NCI-H2227 (cell line): Measurements from ENCODE around the gene OAT.
"Not testable (repeated sequence)": the region's sequence is repeated elsewhere in the genome, so short reads cannot be mapped to it uniquely, and the experiment has no call there.

Source experiments
- DNase-seq: peaks from one replicate; lab custom pipeline; 2025; ENCODE audit not compliant: unreplicated experiment; lab: John Stamatoyannopoulos, UW

OAT gene

DNA sequence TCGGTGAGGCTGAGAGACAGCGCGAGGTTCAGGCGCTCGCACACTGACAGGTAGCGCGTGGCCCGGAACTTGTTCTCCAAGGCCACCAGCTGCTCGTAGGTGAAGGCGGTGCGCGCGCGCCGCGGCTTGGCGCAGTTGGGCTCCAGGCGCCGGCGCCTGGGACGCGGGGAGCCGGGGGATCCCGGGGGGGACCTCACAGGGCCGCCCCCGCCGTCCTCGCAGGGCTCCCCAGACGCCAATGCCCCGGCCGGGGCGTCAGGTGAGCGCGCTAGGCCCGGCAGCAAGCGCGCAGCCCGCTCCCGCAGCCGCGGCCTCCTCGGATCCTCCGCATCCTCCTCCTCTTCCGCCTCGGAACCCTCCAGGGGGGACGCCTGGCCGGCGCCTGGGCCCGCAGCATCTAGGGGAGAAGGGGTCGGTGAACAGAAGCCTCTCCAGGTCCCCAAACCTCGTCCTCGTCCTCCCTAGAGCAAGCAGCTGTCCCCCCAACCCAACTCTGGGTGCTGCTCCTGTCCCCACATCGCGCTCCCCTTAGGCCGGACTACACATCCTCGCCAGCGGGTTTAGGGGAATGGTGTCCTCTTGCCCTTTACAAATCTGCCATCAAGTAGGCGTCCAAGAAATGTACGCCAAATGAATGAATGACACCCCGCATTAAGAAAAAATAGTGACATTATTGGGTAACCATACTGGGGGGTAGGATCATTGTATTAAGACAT, 29.2 kb upstream of the OAT start:
- peak; percentile 4 for DNase-seq

DNA sequence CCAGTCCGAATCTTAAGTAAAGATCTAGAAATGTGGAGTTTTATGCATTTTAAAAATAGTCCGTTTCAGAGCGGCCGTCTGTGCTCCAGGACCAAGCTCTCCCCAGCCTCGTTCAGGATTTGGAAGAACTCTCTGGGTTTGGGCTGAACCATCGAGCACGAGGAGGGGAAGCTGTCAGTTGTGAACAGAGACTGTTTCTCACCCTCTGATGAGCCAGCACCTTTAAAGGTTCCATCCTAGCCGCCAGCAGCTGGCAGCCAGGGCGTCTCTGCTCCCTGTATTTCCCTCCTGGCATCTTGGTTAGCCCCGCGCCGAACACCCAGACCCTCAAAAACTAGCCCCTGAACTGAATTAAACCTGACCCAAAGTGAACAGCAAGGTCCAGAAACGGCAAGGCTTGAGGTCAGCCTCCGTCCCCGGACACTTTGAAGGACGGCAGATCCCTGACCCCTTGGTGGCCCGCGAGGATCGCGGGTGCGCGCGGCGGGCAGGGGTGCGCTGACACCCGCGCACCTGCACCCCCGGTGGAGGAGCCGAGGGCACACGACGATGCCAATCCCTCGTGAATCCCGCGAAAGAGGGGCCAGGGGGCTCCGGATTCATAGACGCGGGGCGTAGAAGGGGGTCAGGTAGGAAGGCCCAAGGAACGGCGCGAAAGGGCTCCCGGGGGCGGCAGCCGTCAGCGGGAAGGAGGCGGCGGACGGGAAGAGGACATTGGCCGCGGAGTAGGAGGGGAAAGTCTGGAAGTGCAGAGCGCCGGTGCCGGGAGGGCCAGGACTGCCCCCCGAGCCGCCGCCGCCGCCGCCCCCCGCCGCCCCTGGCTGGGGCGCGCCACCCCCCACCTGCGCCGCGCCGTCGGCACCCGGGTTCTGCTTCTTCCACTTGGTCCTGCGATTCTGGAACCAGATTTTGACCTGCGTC, 28.4 kb upstream of the OAT start:
- DNase-seq = no peak

DNA sequence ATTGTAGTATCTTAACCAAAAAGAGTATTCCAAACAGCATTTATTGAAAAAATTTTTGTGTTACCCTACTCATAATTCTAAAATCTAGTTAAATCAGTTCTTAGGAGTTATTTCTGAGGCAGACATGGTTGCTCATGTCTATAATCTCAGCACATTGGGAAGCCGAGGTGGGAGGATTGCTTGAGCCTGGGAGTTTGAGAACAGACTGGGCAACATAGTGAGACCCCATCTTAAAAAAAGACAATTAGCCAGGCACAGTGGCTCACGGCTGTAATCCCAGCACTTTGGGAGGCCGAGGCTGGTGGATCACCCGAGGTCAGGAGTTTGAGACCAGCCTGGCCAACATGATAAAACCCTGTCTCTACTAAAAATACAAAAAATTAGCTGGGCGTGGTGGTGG, 23.0 kb upstream of the OAT start:
- not testable (repeated sequence) for DNase-seq

DNA sequence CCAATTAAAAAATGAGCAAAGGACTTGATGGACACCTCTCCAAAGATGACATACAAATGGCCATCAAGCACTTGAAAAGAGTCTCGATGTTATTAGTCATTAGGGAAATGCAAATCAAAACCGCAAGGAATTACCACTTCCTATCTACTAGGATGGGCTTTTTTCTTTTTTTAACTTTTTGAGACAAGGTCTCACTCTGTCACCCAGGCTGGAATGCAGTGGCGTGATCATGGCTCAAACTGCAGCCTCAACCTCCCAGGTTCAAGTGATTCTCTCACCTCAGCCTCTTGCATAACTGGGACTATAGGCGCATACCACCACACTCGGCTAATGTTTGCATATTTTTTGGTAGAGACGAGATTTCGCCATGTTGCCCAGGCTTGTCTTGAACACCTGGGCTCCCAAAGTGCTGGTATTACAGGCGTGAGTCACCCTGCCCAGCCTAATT, 17.5 kb upstream of the OAT start:
- DNase-seq = no peak

DNA sequence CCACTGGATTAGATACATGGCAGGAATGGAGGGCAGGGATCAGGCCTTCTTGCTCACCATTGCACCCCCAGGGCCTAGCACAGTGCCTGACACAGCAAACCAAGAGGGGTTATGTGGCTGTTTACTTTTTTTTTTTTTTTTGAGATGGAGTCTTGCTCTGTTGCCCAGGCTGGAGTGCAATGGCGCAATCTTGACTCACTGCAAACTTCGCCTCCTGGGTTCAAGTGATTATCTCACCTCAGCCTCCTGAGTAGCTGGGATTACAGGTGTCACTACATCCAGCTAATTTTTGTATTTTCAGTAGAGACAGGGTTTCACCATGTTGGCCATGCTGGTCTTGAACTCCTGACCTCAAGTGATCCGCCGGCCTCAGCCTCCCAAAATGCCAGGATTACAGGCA, 17.0 kb upstream of the OAT start:
- not testable (repeated sequence) for DNase-seq

DNA sequence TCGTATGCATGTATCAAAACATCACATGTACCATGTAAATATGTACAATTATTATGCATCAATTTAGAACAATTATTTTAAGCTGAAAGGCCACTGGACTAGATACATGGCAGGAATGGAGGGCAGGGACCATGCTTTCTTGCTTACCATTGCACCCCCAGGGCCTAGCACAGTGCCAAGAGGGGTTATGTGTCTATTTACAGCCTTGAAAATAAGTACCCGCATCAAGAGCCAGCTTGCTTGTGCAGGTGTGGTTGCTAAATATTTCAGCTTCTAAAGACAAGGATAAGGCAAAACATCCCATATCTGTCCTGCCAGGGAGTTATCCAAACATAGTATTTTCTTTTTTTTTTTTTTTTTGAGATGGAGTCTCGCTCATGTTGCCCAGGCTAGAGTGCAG, 14.7 kb upstream of the OAT start:
- DNase-seq = no peak

DNA sequence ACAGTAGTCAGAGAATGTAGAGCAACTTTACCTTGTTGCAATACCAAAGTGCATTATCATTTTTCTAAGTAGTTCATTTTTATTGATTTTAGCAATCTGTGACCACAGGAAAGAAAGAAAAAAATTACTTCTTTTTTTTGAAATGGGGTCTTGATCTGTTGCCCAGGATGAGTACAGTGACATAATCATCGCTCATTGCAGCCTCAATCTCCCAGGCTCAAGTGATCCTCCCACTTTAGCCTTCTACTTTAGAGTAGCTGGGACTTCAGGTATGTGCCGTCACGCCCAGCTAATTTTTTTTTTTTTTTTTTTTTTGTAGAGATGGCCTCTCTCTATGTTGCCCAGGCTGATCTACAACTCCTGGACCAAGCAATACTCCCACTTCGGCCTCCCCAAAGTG, 11.4 kb upstream of the OAT start:
- no peak for DNase-seq

DNA sequence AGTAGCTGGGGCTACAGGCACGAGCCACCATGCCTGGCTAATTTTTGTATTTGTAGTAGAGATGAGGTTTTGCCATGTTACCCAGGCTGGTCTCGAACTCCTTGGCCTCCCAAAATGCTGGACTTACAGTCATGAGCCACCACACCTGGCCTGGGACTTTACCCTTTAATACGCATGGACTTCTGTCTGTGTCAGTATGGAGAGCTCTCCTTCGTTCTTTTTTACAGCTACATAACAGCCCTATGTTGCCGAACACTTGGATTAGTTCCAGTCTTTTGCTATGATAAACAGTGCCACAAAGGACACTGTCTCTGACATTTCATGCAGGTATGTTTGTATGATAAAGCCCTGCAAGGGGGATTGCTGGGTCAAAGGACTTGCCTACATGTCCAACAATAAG, 10.9 kb upstream of the OAT start:
- DNase-seq = no peak

DNA sequence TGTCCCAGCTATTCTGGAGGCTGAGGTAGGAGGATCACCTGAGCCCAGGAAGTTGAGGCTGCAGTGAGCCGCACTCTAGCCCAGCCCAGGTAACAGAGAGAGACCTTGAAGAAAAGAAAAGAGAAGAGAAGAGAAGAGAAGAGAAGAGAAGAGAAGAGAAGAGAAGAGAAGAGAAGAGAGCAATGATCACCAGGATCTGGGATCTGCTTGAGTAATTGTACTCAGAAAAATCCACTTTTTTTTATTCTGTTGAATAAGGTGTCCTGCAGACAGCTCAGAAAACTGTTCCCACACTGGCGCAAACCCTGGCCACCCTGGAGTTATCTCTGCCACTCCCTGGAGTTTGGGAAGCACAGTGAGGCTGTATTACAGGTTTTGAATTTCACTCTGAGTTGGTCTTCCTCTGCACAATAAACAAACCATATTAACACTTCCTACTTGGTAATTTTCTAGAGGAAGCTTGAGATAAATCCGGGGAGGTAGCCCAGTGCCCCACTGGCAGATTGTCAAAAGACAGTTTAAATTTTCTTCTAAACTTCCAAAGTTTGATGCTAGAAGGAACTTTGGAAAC, 9.6 kb upstream of the OAT start:
- no peak for DNase-seq

DNA sequence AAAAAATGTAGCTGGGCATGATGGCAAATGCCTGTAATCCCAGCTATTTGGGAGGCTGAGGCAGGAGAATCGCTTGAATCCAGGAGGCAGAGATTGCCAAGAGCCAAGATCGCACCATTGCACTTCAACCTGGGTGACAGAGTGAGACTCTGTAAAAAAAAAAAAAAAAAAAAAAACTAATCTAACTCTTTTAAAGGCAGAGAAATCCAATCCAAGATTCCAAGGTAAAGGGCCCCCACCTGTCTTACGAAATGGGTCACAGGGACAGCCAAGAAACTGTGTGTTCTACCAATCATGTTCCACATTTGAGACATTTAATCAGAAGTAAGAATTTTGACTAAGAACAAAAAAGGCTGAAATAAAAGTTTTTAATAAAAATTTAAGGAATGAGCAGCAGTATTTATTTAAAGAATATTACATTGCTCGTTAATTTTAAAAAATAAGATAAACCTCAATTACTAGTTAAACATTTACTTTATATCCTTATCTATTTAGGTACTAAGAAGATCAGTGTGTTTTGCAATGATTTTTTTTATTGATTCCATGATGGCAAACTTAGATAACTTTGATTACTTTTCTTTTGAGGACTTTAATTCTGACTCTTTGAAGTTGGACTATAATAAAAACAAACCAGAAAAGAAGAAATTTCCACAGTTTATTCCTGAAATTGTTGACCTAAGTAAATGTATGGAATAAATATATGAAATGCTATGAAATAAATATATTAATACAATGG, 6.7 kb upstream of the OAT start:
- no peak for DNase-seq

DNA sequence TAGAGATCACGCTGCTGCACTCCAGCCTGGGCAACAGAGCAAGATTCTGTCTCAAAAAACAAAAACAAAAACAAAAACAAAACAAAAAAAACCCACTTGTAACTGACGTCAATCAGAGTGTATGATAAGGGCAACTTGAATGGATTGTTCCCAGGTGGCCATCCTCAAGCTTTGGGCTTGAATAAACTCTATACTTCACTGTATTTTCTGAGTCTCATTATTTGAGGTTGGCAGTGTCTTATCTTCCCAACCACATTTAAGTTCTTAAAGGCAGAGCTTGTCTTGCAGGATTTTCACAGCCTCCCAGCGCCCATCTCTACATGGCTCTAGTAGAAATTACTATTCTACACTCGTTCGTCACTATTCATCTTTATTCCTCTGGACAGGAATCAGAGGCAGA, 5.1 kb upstream of the OAT start:
- DNase-seq = no peak

DNA sequence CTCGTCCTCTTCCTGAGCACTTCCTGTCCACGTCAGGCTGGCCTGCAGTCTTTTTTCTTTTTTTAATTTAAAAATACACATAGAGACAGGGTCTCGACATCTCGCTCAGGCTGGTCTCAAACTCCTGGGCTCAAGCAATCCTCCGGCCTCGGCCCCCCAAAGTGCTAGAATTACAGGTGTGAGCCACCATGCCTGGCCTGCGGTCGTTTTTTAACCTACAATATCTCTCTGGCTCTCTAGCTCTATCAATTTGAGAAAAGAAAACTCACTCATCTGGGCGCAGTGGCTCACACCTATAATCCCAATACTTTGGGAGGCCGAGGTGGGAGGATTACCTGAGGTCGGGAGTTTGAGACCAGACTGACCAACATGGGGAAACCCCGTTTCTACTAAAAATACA, 4.0 kb upstream of the OAT start:
- no peak for DNase-seq

DNA sequence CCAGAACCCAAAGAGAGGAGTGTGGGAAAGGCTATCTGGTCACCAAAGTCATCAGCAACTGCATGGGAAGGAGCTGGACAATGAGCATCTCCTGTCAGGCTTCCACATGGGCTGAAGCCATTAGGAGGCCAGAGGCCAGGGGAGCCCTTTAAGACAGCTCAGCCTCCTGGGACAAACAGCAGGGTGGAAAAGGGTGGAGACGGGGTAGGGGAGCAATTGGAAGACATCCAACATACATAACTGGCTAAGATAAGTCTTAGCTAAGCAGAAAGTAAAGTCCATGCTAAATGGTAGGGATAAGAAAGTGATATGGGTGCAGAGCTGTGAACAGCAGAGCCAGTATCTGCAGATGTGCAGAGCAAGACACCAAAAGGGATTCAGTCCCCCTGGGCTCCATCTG, 1.5 kb upstream of the OAT start:
- no peak for DNase-seq

DNA sequence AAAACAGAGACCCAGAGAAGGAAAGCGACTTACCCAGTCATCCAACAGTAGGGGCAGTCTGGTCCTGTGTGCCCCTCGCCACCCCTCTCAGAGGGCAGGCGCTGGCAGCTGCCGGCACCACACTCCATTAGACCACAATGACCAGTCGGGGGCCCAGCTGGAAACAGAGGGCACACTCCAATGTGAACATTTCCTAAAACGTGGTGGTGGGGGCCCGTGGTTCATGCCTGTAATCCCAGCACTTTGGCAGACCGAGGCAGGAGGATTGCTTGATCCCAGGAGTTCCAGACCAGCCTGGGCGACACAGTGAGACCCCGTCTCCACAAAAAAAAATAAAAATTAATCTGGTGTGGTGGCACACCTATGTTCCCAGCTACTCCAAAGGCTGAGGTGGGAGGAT, 912 bp upstream of the OAT start:
- DNase-seq = no peak

DNA sequence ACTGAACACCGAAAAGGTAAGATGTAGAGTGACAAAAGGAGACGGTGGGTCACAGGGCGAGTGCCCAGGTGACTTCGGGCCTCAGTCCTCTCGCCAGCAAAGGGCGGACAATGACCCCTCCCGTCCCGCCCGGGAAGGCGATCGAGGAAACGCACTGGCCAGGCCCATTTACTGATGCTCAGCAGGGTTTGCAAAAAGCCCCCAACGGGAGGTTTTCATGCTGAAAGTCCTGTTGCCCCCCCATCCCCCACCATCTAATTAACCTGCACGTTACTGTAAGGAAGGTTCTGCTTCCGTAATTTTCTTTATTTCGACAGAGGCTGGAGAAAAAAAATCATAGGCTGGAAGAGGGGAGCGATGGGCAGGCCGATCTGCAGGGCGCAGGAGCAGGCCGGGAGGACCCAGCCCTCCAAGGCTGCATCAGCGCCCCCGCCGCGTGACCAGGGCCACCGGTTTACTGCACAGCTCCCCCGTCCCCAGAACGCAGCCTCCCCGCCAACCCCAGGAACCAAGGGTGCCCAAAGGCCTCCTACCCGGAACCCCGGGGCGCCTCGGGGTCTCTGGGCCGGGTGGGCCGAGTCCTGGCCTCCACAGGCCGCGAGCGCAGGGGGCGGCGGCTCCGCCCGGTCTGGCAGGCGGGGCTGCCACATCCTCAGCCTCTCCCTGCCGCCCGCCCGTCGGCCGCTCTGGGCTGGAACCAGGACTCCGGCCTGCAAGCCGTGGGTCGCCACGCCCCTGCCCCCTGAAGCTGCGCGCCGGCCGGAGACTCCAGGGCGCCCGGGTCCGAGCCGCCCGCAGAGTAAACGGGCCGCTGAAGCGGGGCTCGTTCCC, 613 bp downstream of the OAT start:
- peak; percentile 63 for DNase-seq

DNA sequence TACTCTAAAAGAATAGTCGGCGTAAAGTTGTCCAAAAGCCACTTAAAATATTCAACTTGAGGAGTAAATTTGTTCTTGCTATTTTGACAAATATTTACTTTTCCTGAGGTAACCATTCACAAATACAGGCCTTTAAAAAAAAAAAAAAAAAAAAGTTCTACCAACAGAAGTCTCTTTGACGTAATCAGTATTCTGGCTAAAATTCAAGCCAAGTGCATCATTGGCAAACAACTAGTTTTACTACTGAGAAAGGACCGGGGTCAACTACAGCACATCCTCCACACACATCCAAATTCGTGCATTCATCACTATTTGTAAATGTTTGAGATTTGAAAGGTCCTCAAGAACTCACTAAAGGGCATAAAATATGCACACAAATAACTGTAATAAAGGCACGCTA, 2.0 kb downstream of the OAT start:
- DNase-seq = no peak

DNA sequence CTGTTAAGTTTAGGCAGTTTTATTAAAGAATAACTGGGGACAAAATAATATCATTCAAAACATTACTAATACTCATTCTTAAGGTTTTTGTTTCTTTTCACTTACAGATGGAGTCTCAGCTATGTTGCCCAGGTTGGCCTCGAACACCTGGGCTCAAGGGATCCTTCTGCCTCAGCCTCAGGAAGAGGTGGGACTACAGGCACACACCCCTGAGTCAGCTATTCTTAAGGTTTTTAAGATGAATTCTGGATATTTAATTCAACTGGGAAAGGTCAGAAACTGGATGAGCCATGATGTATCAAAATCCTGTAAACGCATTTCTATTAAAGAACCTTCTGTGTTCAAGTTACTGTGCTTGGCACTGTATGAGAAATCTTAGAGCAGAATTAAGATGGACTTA, 3.5 kb downstream of the OAT start:
- DNase-seq = no peak

DNA sequence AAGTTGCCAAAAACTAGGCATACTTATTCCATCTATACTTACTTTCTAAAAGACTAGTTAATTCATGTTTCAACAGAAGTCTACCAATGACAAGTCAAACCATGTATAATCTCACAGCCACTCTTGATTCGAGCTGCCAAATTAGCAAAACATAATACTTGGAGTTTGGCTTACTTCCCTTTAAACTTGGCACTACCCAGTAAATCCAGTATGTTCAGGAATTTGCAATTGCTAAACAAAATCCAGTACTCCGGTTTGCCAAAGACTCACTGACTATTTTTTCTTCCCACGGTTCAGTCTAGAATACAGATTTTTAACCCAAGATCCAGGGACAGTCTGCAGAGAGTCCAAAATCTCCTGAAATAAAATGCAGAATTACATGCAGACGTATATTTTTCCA, 4.6 kb downstream of the OAT start:
- DNase-seq = no peak

DNA sequence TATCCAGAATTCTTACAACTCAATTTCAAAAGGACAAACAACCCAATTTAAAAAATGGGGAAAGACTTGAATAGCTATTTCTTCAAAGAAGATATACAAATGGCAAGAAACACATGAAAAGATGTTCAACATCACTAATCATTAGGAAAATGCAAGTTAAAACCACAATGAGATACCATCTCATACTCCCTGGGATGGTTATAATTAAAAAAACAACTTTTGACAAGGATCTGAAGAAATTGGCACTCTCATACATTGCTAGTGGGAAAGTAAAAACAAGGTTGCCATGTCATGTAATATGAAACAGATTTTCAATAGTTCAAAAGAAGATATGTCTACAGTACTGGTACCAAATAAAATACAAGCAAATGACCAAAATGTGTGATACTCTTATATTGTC, 9.0 kb downstream of the OAT start:
- no peak for DNase-seq

DNA sequence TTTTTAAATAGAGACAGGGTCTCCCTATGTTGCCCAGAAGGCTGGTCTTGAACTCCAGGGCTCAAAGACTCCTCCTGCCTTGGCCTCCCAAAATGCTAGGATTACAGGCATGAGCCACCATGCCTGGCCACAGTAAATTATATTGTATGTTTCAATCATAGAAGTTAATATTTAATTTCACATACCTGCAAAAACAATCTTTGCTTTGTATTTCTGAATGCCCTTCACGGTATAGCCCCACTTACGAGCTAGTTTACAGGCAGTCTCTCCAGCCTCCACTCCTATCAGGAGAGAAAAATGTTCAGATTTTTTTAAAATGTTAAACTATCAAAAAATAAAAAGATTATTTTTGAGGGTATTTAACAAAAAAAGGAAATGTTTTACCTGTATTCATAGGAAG, 10.4 kb downstream of the OAT start:
- no peak for DNase-seq

DNA sequence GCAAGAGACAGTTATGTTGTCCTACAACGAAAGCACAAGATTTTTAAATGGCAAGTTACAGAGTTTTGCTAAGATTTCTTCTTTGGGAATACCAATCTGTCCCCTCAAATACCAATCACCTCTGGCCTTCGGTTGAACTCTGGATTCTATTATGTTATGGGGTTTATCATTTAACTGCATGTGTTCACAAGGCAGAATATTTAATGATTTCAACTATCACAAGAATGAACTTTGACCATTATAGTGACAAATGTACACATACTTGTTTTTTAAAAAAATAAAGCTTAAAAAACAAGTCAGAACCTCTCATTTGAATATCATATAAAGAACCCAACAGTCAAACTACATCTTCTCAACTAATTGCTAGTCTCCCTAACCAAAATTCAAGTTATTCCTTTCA, 11.3 kb downstream of the OAT start:
- DNase-seq = no peak
